Measurements from ENCODE around the gene CPXM1. TPM values are rescaled to one million over a fixed set of nuclear protein-coding genes. Genes with fewer than 3 reads are reported as not detected.

The CPXM1 gene
- total and polyA plus RNA-seq, 10 of the 15 experiments (the other 5 are each of a cell fraction or from before 2014, with no cell fraction given) = 0.22 to 3.9 (median 0.63) TPM; not detected in 2

DNA sequence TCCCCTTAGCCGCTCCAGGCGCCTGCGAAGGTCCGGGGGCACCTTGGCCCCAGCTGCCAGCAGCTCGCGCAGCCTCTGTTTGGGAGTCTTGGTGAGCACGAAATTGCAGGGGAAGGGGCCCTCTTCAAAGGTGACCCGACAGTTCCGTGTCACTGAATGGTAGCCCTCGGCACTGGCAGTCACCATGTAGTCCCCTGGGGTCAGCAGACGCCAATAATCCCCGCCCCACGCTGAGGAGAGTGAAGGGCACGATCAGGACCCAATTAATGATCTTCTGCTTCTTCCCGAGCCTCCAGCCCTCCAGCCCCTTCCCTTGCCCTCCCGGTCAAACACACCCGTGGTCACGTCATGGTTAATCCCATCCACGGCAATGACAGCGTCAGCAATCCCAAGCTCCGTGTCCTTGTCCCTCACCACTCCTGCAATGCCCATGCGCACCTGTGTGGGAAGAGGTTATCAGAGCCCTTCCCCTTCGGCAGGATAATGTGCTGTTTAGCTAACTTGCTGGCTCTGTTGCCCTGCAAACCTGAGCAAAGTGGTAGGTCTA is 6.2 kb downstream of the CPXM1 start:
- DNase-seq (ENCODE audit: low read depth, low spot score) = no peak
- H3K27me3 ChIP-seq (replicated peaks in 1 of 2; ENCODE audit: control insufficient read depth in 2 of 2, insufficient read depth in 2 of 2, low read length in 1 of 2) = peaks cover 0 to 7% of the 10 kb centered on the region in 2 experiments; a peak in 3 of 4 replicates
- no peak for FAIRE-seq
- WGBS (ENCODE audit: insufficient coverage, insufficient replicate concordance, low lambda C conversion rate, missing lambda C conversion rate) = 46% methylated on average over 23 of the region's 23 CpGs
- ATAC-seq = no peak
- POLR2A ChIA-PET = no interaction called here
- SMC1A ChIA-PET (ENCODE audit: uncharacterized antibody, unreplicated experiment) = no interaction called here
- TF ChIP-seq MEF2A (IDR thresholded peaks at IDR 0.05; ENCODE audit: insufficient read depth, low read depth, low read length) (no peak), SP1 (IDR thresholded peaks at IDR 0.05; ENCODE audit: low read depth, low read length) (no peak), POLR2A (IDR thresholded peaks at IDR 0.05; ENCODE audit: low read depth, low read length) (no peak), PML (IDR thresholded peaks at IDR 0.05; ENCODE audit: low read length) (no peak), YY1 (IDR thresholded peaks at IDR 0.05; ENCODE audit: low read depth, low read length) (no peak), SMAD5 (IDR thresholded peaks at IDR 0.05; ENCODE audit: low read depth) (no peak), PRDM15 (CRISPR knock-in tag; IDR thresholded peaks at IDR 0.05) (no peak), WRNIP1 (IDR thresholded peaks at IDR 0.05; ENCODE audit: borderline replicate concordance, low read depth, low read length) (no peak), HDGF (IDR thresholded peaks at IDR 0.05) (no peak), CEBPB (IDR thresholded peaks at IDR 0.05; ENCODE audit: borderline replicate concordance in 1 of 2, low read depth in 2 of 2, low read length in 2 of 2) (no peak), RFX5 (IDR thresholded peaks at IDR 0.05; ENCODE audit: low read depth, low read length) (no peak), ZNF207 (IDR thresholded peaks at IDR 0.05; ENCODE audit: borderline replicate concordance) (no peak)
- TF ChIP-seq, protein P1, sequence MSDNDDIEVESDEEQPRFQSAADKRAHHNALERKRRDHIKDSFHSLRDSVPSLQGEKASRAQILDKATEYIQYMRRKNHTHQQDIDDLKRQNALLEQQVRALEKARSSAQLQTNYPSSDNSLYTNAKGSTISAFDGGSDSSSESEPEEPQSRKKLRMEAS (IDR thresholded peaks at IDR 0.05; ENCODE audit: low read depth, low read length) = no peak
- TF ChIP-seq, protein P2, sequence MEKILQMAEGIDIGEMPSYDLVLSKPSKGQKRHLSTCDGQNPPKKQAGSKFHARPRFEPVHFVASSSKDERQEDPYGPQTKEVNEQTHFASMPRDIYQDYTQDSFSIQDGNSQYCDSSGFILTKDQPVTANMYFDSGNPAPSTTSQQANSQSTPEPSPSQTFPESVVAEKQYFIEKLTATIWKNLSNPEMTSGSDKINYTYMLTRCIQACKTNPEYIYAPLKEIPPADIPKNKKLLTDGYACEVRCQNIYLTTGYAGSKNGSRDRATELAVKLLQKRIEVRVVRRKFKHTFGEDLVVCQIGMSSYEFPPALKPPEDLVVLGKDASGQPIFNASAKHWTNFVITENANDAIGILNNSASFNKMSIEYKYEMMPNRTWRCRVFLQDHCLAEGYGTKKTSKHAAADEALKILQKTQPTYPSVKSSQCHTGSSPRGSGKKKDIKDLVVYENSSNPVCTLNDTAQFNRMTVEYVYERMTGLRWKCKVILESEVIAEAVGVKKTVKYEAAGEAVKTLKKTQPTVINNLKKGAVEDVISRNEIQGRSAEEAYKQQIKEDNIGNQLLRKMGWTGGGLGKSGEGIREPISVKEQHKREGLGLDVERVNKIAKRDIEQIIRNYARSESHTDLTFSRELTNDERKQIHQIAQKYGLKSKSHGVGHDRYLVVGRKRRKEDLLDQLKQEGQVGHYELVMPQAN (conservative IDR thresholded peaks at IDR 0.05) = no peak
- H3K9me3 ChIP-seq (replicated peaks; ENCODE audit: control insufficient read depth, insufficient read depth, low read length) = no peaks in the 10 kb centered on the region
- H3K9ac ChIP-seq (ENCODE audit: control insufficient read depth, insufficient read depth, low read length) = no peak overlapping the region
- no peak overlapping the region for H3K4me3 ChIP-seq
- no TSS peak for BruUV-seq (replicated peaks)
- H2AFZ ChIP-seq (ENCODE audit: control insufficient read depth, low read depth, low read length) = no peak overlapping the region
- no peaks in the 10 kb centered on the region for H3K4me1 ChIP-seq (ENCODE audit: control insufficient read depth, insufficient read depth, low read length)
- H3K79me2 ChIP-seq (ENCODE audit: control insufficient read depth, insufficient read depth, low read length) = no peaks in the 10 kb centered on the region
- intact Hi-C loops (cut with micrococcal nuclease; ENCODE audit: unreplicated experiment) = no loop called here
- RAD21 ChIA-PET (ENCODE audit: unreplicated experiment) = no interaction called here
- CTCF ChIA-PET = interaction anchor here (0.6 kb wide), 1 partner anchor 59 kb away, joined by 3 read pairs; no protein-coding TSS in a partner anchor
- H3K27ac ChIP-seq (ENCODE audit: control insufficient read depth, insufficient read depth) = no peak overlapping the region
- in situ Hi-C loops (cut with MboI) = no loop called here
- no peak overlapping the region for H3K4me2 ChIP-seq (ENCODE audit: control insufficient read depth, insufficient read depth)
- no peaks in the 10 kb centered on the region for H3K36me3 ChIP-seq (ENCODE audit: control insufficient read depth in 2 of 2, insufficient read depth in 2 of 2, low read length in 1 of 2)
- no peaks in the 10 kb centered on the region for H4K20me1 ChIP-seq (ENCODE audit: control insufficient read depth, insufficient read depth)
